ENCODE data around the gene KIF1B.

- no peak for TF ChIP-seq RARB (CRISPR knock-in tag; IDR thresholded peaks at IDR 0.05)
- TF ChIP-seq TSHZ2 (CRISPR knock-in tag; IDR thresholded peaks at IDR 0.05), result no peak
- no peak for TF ChIP-seq OSR1 (CRISPR knock-in tag; IDR thresholded peaks at IDR 0.05)
- TF ChIP-seq, protein P1, sequence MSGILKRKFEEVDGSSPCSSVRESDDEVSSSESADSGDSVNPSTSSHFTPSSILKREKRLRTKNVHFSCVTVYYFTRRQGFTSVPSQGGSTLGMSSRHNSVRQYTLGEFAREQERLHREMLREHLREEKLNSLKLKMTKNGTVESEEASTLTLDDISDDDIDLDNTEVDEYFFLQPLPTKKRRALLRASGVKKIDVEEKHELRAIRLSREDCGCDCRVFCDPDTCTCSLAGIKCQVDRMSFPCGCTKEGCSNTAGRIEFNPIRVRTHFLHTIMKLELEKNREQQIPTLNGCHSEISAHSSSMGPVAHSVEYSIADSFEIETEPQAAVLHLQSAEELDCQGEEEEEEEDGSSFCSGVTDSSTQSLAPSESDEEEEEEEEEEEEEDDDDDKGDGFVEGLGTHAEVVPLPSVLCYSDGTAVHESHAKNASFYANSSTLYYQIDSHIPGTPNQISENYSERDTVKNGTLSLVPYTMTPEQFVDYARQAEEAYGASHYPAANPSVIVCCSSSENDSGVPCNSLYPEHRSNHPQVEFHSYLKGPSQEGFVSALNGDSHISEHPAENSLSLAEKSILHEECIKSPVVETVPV (CRISPR knock-in tag; IDR thresholded peaks at IDR 0.05), result no peak
- no peak for TF ChIP-seq TOX (CRISPR knock-in tag; IDR thresholded peaks at IDR 0.05; ENCODE audit: borderline replicate concordance)
- TF ChIP-seq, protein P2, sequence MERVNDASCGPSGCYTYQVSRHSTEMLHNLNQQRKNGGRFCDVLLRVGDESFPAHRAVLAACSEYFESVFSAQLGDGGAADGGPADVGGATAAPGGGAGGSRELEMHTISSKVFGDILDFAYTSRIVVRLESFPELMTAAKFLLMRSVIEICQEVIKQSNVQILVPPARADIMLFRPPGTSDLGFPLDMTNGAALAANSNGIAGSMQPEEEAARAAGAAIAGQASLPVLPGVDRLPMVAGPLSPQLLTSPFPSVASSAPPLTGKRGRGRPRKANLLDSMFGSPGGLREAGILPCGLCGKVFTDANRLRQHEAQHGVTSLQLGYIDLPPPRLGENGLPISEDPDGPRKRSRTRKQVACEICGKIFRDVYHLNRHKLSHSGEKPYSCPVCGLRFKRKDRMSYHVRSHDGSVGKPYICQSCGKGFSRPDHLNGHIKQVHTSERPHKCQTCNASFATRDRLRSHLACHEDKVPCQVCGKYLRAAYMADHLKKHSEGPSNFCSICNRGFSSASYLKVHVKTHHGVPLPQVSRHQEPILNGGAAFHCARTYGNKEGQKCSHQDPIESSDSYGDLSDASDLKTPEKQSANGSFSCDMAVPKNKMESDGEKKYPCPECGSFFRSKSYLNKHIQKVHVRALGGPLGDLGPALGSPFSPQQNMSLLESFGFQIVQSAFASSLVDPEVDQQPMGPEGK (CRISPR knock-in tag; IDR thresholded peaks at IDR 0.05; ENCODE audit: borderline replicate concordance), result no peak
- TF ChIP-seq PPARA (CRISPR knock-in tag; IDR thresholded peaks at IDR 0.05; ENCODE audit: borderline replicate concordance), result no peak
- no peak for TF ChIP-seq ZFP3 (CRISPR knock-in tag; IDR thresholded peaks at IDR 0.05)
- no peak for TF ChIP-seq ISL1 (CRISPR knock-in tag; IDR thresholded peaks at IDR 0.05)
These were observed 81.8 kb downstream of the KIF1B start for GRCh38 chr1:10292188-10292587.

All from SK-N-SH treated with all-trans-retinoic acid at 6 μM for 48 hours (cell line).